Keratinocyte (primary cell): ENCODE results near the gene PDZD2. TPM values are rescaled to one million over a fixed set of nuclear protein-coding genes. Genes with fewer than 3 reads are reported as not detected.

ENCODE experiments used
- DNase-seq: peaks from one replicate; pipeline ENCODE4 v3.0.0-alpha.2; 2011; ENCODE audit warnings: low read depth, missing footprints, low spot score
- FAIRE-seq: peaks from 2 replicates; lab custom pipeline; 2011; peaks lifted over from hg19 to GRCh38; lab: Jason Lieb, UNC
- H2AFZ ChIP-seq: 2 replicates; pipeline ENCODE4 v1.6.0; 2012; ENCODE audit warnings: low read length, control low read depth, inconsistent platforms; ENCODE audit not compliant: control insufficient read depth
- H3K27ac ChIP-seq: 2 replicates; pipeline ENCODE4 v1.5.1; 2011; ENCODE audit warnings: low read length; ENCODE audit not compliant: control insufficient read depth, insufficient read depth
- H3K27me3 ChIP-seq: 3 replicates; pipeline ENCODE4 v1.6.0; 2011; ENCODE audit warnings: low read length; ENCODE audit not compliant: control insufficient read depth, insufficient read depth; ENCODE audit errors: extremely low read depth
- H3K36me3 ChIP-seq, 2 experiments: 2 replicates in 1 of 2; 3 replicates in 1 of 2; pipeline ENCODE4 v1.5.1; 2011; ENCODE audit warnings: low read length in 2 of 2, mild to moderate bottlenecking in 1 of 2; ENCODE audit not compliant: control insufficient read depth in 2 of 2, insufficient read depth in 2 of 2; ENCODE audit errors: extremely low read depth in 1 of 2
- H3K4me1 ChIP-seq: 3 replicates; pipeline ENCODE4 v1.5.1; 2011; ENCODE audit warnings: low read length; ENCODE audit not compliant: control insufficient read depth, insufficient read depth; ENCODE audit errors: extremely low read depth
- H3K4me2 ChIP-seq: 3 replicates; pipeline ENCODE4 v1.6.0; 2011; ENCODE audit warnings: low read depth, low read length; ENCODE audit not compliant: control insufficient read depth, insufficient read depth; ENCODE audit errors: extremely low read depth
- H3K4me3 ChIP-seq, 3 experiments: fragments of 200-600 bp in 1 of 3; sonication (generic) in 1 of 3; 2 replicates in 2 of 3; 3 replicates in 1 of 3; pipeline ENCODE4 v1.5.1; 2011 to 2016; ENCODE audit warnings: low read length in 3 of 3, mild to moderate bottlenecking in 3 of 3, control low read depth in 2 of 3, inconsistent platforms in 1 of 3, low read depth in 1 of 3, mixed read lengths in 1 of 3, mixed run types in 1 of 3, moderate library complexity in 1 of 3; ENCODE audit not compliant: control insufficient read depth in 2 of 3, insufficient read depth in 2 of 3; ENCODE audit errors: extremely low read depth in 1 of 3
- H3K79me2 ChIP-seq: 2 replicates; pipeline ENCODE4 v1.6.0; 2012; ENCODE audit warnings: low read length; ENCODE audit not compliant: control insufficient read depth, insufficient read depth
- H3K9ac ChIP-seq: 3 replicates; pipeline ENCODE4 v1.6.0; 2011; ENCODE audit warnings: low read length; ENCODE audit not compliant: control insufficient read depth, insufficient read depth; ENCODE audit errors: extremely low read depth
- H3K9me1 ChIP-seq: 3 replicates; pipeline ENCODE4 v1.6.0; 2011; ENCODE audit warnings: low read length; ENCODE audit not compliant: control insufficient read depth, insufficient read depth; ENCODE audit errors: extremely low read depth
- H3K9me3 ChIP-seq: 2 replicates; pipeline ENCODE4 v1.5.1; 2012; ENCODE audit warnings: low read depth, low read length; ENCODE audit not compliant: control insufficient read depth
- H4K20me1 ChIP-seq: 3 replicates; pipeline ENCODE4 v1.6.0; 2011; ENCODE audit warnings: low read length; ENCODE audit not compliant: control insufficient read depth, insufficient read depth; ENCODE audit errors: extremely low read depth
- EZH2 ChIP-seq: IDR thresholded peaks from one replicate; pipeline ENCODE4 v1.6.1; 2012; ENCODE audit warnings: inconsistent platforms, mild to moderate bottlenecking, low read length, moderate library complexity
- dilution Hi-C: fragments of 300-500 bp; cut with MboI; formaldehyde crosslinking; loops from one replicate; pipeline ENCODE4 v1.7.0; 2020; ENCODE audit warnings: low sequenced_read_pairs; ENCODE audit not compliant: extremely low pct_ligation_motif_present
- polyA plus RNA-seq, 5 experiments: library from polyadenylated mRNA; depleted of rRNA in 3 of 5; stranded (reverse) in 3 of 5; stranded (forward) in 1 of 5; unstranded in 1 of 5; fragments of >200 nt; gene quantifications; 1 replicate in 1 of 5; 2 replicates in 3 of 5; 3 replicates in 1 of 5; pipeline versions ENCODE4 v1.2.1 to v1.2.3, GENCODE V29; 2011 to 2012; ENCODE audit warnings: missing spikeins in 2 of 5, low read depth in 1 of 5, low replicate concordance in 1 of 5
- TF ChIP-seq, protein P1 (sequence below), 3 experiments: IDR thresholded peaks in 1 of 3; conservative IDR thresholded peaks in 1 of 3; optimal IDR thresholded peaks in 1 of 3; 2 replicates in 2 of 3; 3 replicates in 1 of 3; pipeline versions ENCODE3 to v1.5.1; 2011; ENCODE audit warnings: low read length in 3 of 3, mild to moderate bottlenecking in 3 of 3, moderate library complexity in 2 of 3, control low read depth in 1 of 3, inconsistent platforms in 1 of 3; ENCODE audit not compliant: insufficient read depth in 2 of 3; ENCODE audit errors: extremely low read depth in 1 of 3

Gene PDZD2
- polyA plus RNA-seq, 1 donor (not counting 4 experiments of a cell fraction or from before 2014, with no cell fraction given), result 7.3 TPM

DNA sequence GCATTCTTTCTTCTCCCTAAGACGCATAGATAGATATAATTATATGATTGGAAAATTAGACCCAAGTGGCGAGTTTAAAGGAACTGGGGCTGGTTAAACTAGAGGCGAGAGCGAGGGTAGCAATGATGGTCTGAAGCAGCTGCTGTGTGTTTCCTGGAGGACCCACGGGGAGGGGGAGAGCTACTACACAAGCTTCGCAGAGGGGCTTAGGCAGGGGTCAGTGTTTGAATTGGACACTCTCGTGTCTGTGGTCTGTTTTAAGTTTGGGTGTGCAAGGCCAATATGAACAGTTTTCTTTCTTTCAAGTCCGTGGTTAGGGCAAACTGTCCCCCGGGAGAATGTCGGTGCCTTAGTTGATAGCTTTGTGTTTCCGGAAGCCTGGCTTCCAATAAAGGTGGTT is 43.1 kb downstream of the PDZD2 start:
- Histone ChIP-seq H3K27me3 (peaks cover 5% of the 10 kb centered on the region), H3K79me2 (no peaks in the 10 kb centered on the region), H3K4me1 (no peaks in the 10 kb centered on the region), H3K4me3 (no peak overlapping the region), H3K36me3 (no peaks in the 10 kb centered on the region), H3K9me1 (no peaks in the 10 kb centered on the region), H3K4me2 (no peak overlapping the region), H4K20me1 (no peaks in the 10 kb centered on the region), H3K9me3 (no peaks in the 10 kb centered on the region), H3K27ac (no peak overlapping the region), H2AFZ (no peak overlapping the region), H3K9ac (no peak overlapping the region)
- dilution Hi-C loops, result no loop called here
- no peak for FAIRE-seq
- DNase-seq, result no peak
- TF ChIP-seq, protein P1, sequence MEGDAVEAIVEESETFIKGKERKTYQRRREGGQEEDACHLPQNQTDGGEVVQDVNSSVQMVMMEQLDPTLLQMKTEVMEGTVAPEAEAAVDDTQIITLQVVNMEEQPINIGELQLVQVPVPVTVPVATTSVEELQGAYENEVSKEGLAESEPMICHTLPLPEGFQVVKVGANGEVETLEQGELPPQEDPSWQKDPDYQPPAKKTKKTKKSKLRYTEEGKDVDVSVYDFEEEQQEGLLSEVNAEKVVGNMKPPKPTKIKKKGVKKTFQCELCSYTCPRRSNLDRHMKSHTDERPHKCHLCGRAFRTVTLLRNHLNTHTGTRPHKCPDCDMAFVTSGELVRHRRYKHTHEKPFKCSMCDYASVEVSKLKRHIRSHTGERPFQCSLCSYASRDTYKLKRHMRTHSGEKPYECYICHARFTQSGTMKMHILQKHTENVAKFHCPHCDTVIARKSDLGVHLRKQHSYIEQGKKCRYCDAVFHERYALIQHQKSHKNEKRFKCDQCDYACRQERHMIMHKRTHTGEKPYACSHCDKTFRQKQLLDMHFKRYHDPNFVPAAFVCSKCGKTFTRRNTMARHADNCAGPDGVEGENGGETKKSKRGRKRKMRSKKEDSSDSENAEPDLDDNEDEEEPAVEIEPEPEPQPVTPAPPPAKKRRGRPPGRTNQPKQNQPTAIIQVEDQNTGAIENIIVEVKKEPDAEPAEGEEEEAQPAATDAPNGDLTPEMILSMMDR (optimal IDR thresholded peaks at IDR 0.05 in 1 of 3, IDR thresholded peaks at IDR 0.05 in 1 of 3, conservative IDR thresholded peaks at IDR 0.05 in 1 of 3; ENCODE audit: extremely low read depth in 1 of 3, insufficient read depth in 2 of 3, low read length in 3 of 3), result no peak
- TF ChIP-seq EZH2, result no peak

DNA sequence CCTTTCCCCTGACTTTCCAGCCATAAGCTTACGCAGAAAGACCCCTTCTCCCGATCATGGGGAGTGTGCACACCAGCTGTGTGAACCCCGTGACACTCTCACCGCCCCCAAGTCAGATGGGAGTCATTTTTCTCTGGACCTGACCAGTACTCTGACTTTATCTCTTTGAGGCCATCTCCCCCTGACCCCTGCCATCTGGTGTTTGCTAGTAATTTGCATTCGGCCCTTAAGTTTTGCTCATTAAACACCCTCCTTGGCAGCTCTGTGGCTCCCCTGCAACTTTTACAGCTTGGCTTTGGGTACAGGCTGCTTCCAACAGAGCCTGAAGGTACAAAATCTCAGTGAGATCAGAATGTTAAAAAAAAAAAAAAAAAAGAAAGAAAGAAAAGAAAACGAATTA is 43.9 kb downstream of the PDZD2 start:
- Histone ChIP-seq H4K20me1 (no peaks in the 10 kb centered on the region), H3K4me1 (no peaks in the 10 kb centered on the region), H3K79me2 (no peaks in the 10 kb centered on the region), H3K27ac (no peak overlapping the region), H3K27me3 (peaks cover 5% of the 10 kb centered on the region), H2AFZ (no peak overlapping the region), H3K9me1 (no peaks in the 10 kb centered on the region), H3K9me3 (no peaks in the 10 kb centered on the region), H3K4me3 (no peak overlapping the region), H3K9ac (no peak overlapping the region), H3K36me3 (no peaks in the 10 kb centered on the region), H3K4me2 (no peak overlapping the region)
- FAIRE-seq, result no peak
- dilution Hi-C loops, result no loop called here
- no peak for DNase-seq
- TF ChIP-seq EZH2, result no peak
- TF ChIP-seq, protein P1 (optimal IDR thresholded peaks at IDR 0.05 in 1 of 3, IDR thresholded peaks at IDR 0.05 in 1 of 3, conservative IDR thresholded peaks at IDR 0.05 in 1 of 3; ENCODE audit: extremely low read depth in 1 of 3, insufficient read depth in 2 of 3, low read length in 3 of 3), result no peak
